H9 (cell line): ENCODE results near the gene PROSER3. TPM values are rescaled to one million over a fixed set of nuclear protein-coding genes. Genes with fewer than 3 reads are reported as not detected.

Source experiments
- DNase-seq: peaks from one replicate; pipeline ENCODE4 v3.0.0-alpha.2; 2017
- H2AFZ ChIP-seq: one replicate; pipeline ENCODE4 v1.6.1; 2013; ENCODE audit warnings: mild to moderate bottlenecking, low read length, control low read depth, moderate library complexity
- H2AK5ac ChIP-seq: 2 replicates; pipeline ENCODE4 v1.6.1; 2013; ENCODE audit warnings: low read length, control low read depth, mixed read lengths; ENCODE audit not compliant: insufficient read length
- H2BK120ac ChIP-seq: one replicate; pipeline ENCODE4 v1.6.1; 2013; ENCODE audit warnings: low read depth, mild to moderate bottlenecking, low read length, control low read depth, inconsistent platforms; ENCODE audit not compliant: poor library complexity, severe bottlenecking
- H2BK12ac ChIP-seq: 2 replicates; pipeline ENCODE4 v1.6.1; 2013; ENCODE audit warnings: low read length, control low read depth, mixed read lengths, low read depth; ENCODE audit not compliant: insufficient read length
- H2BK15ac ChIP-seq: 2 replicates; pipeline ENCODE4 v1.6.1; 2013; ENCODE audit warnings: low read depth, low read length, control low read depth
- H2BK20ac ChIP-seq: one replicate; pipeline ENCODE4 v1.6.1; 2013; ENCODE audit warnings: low read depth, mild to moderate bottlenecking, low read length, control low read depth, inconsistent platforms; ENCODE audit not compliant: poor library complexity, severe bottlenecking
- H2BK5ac ChIP-seq: 2 replicates; pipeline ENCODE4 v1.6.1; 2013; ENCODE audit warnings: low read length, control low read depth, mixed read lengths; ENCODE audit not compliant: insufficient read length
- H3K14ac ChIP-seq: 2 replicates; pipeline ENCODE4 v1.6.1; 2013; ENCODE audit warnings: low read length, control low read depth; ENCODE audit not compliant: insufficient read depth
- H3K18ac ChIP-seq: 2 replicates; pipeline ENCODE4 v1.6.1; 2013; ENCODE audit warnings: low read depth, mild to moderate bottlenecking, mixed read lengths, low read length, control low read depth; ENCODE audit not compliant: insufficient read length
- H3K23ac ChIP-seq: 2 replicates; pipeline ENCODE4 v1.6.1; 2013; ENCODE audit warnings: low read length, control low read depth, mixed read lengths, low read depth; ENCODE audit not compliant: insufficient read length
- H3K23me2 ChIP-seq: 2 replicates; pipeline ENCODE4 v1.6.1; 2013; ENCODE audit warnings: low read depth, mild to moderate bottlenecking, mixed read lengths, low read length, control low read depth; ENCODE audit not compliant: insufficient read length, poor library complexity, severe bottlenecking
- H3K27ac ChIP-seq: 2 replicates; pipeline ENCODE4 v1.5.1; 2013; ENCODE audit warnings: low read length, control low read depth, mixed read lengths, low read depth; ENCODE audit not compliant: insufficient read length
- H3K27me3 ChIP-seq: 2 replicates; pipeline ENCODE4 v1.6.1; 2013; ENCODE audit warnings: low read length, control low read depth, inconsistent platforms; ENCODE audit not compliant: insufficient read depth
- H3K4ac ChIP-seq: 2 replicates; pipeline ENCODE4 v1.6.1; 2013; ENCODE audit warnings: low read depth, mild to moderate bottlenecking, control low read depth, inconsistent platforms, low read length, moderate library complexity
- H3K4me1 ChIP-seq: 2 replicates; pipeline ENCODE4 v1.6.1; 2013; ENCODE audit warnings: low read length, control low read depth, inconsistent platforms; ENCODE audit not compliant: insufficient read depth
- H3K4me2 ChIP-seq: 2 replicates; pipeline ENCODE4 v1.6.1; 2013; ENCODE audit warnings: low read length, control low read depth, mixed read lengths; ENCODE audit not compliant: insufficient read length, insufficient read depth
- H3K56ac ChIP-seq: 2 replicates; pipeline ENCODE4 v1.6.1; 2013; ENCODE audit warnings: low read depth, mild to moderate bottlenecking, mixed read lengths, low read length, control low read depth; ENCODE audit not compliant: insufficient read length
- H3K79me1 ChIP-seq: 2 replicates; pipeline ENCODE4 v1.6.1; 2013; ENCODE audit warnings: low read depth, mild to moderate bottlenecking, moderate library complexity, low read length, control low read depth, inconsistent platforms; ENCODE audit not compliant: insufficient read depth, poor library complexity, severe bottlenecking
- H3K79me2 ChIP-seq: 2 replicates; pipeline ENCODE4 v1.6.1; 2013; ENCODE audit warnings: low read length, control low read depth, inconsistent platforms; ENCODE audit not compliant: insufficient read depth
- H3K9ac ChIP-seq: 2 replicates; pipeline ENCODE4 v1.6.1; 2013; ENCODE audit warnings: low read length, control low read depth, mixed read lengths; ENCODE audit not compliant: insufficient read length; ENCODE audit errors: extremely low read depth
- H3K9me3 ChIP-seq: one replicate; pipeline ENCODE4 v1.6.1; 2013; ENCODE audit warnings: low read depth, low read length, inconsistent platforms; ENCODE audit not compliant: control insufficient read depth
- H3T11ph ChIP-seq: one replicate; pipeline ENCODE4 v1.6.1; 2013; ENCODE audit warnings: mild to moderate bottlenecking, low read length, control low read depth, inconsistent platforms
- H4K20me1 ChIP-seq: one replicate; pipeline ENCODE4 v1.6.1; 2013; ENCODE audit not compliant: control insufficient read depth, insufficient read length, insufficient read depth
- H4K5ac ChIP-seq: 2 replicates; pipeline ENCODE4 v1.6.1; 2013; ENCODE audit warnings: low read depth, mild to moderate bottlenecking, mixed read lengths, low read length, control low read depth; ENCODE audit not compliant: insufficient read length
- H4K8ac ChIP-seq: replicated peaks from 2 replicates; pipeline ENCODE4 v1.6.1; 2013; ENCODE audit warnings: low read length, control low read depth, mixed read lengths, low read depth; ENCODE audit not compliant: insufficient read length
- H4K91ac ChIP-seq: 2 replicates; pipeline ENCODE4 v1.6.1; 2013; ENCODE audit warnings: low read depth, mild to moderate bottlenecking, moderate library complexity, mixed read lengths, low read length, control low read depth; ENCODE audit not compliant: insufficient read length
- H3K27ac Mint-ChIP-seq, 3 experiments: 2 replicates in 2 of 3; 3 replicates in 1 of 3; pipeline ENCODE4 v1.8.0; 2020 to 2021; ENCODE audit warnings: mixed read lengths in 3 of 3, mild to moderate bottlenecking in 1 of 3, moderate library complexity in 1 of 3
- H3K27me3 Mint-ChIP-seq: 2 replicates; pipeline ENCODE4 v1.8.0; 2021; ENCODE audit warnings: low read depth, mild to moderate bottlenecking, moderate library complexity, mixed read lengths
- H3K36me3 Mint-ChIP-seq, 3 experiments: 2 replicates in 2 of 3; 3 replicates in 1 of 3; pipeline ENCODE4 v1.8.0; 2020 to 2021; ENCODE audit warnings: low read depth in 3 of 3, mixed read lengths in 3 of 3; ENCODE audit not compliant: insufficient read depth in 1 of 3
- H3K4me1 Mint-ChIP-seq, 2 experiments: 2 replicates each; pipeline ENCODE4 v1.8.0; 2020; ENCODE audit warnings: mixed read lengths in 2 of 2
- H3K4me3 Mint-ChIP-seq, 2 experiments: 2 replicates in 1 of 2; 3 replicates in 1 of 2; pipeline ENCODE4 v1.8.0; 2020 to 2021; ENCODE audit warnings: mild to moderate bottlenecking in 2 of 2, mixed read lengths in 2 of 2, moderate library complexity in 1 of 2
- H3K9me3 Mint-ChIP-seq, 2 experiments: 2 replicates in 1 of 2; 3 replicates in 1 of 2; pipeline ENCODE4 v1.8.0; 2020; ENCODE audit warnings: mild to moderate bottlenecking in 2 of 2, mixed read lengths in 2 of 2, moderate library complexity in 1 of 2
- WGBS: extraction: QIAGEN DNeasy Blood & Tissue Kit; methylation state at CpG from one replicate; pipeline ENCODE4 v1.1.7; 2013; ENCODE audit warnings: missing lambda C conversion rate, low lambda C conversion rate, mixed read lengths; ENCODE audit not compliant: insufficient read length; ENCODE audit errors: extremely low coverage; 5-methylcytosine and 5-hydroxymethylcytosine counted together
- total RNA-seq: library from RNA; stranded (reverse); gene quantifications from 2 replicates; pipeline ENCODE4 v1.2.1, GENCODE V29; 2021
- TF ChIP-seq, protein P1 (sequence below): fragments of 200-600 bp; sonication (generic); conservative IDR thresholded peaks from 3 replicates; pipeline ENCODE4 v1.8.0; 2021; ENCODE audit warnings: antibody characterized with exemption, mild to moderate bottlenecking

PROSER3 gene
- total RNA-seq, 1 experiment from 2014 or later: 29.1 TPM

DNA sequence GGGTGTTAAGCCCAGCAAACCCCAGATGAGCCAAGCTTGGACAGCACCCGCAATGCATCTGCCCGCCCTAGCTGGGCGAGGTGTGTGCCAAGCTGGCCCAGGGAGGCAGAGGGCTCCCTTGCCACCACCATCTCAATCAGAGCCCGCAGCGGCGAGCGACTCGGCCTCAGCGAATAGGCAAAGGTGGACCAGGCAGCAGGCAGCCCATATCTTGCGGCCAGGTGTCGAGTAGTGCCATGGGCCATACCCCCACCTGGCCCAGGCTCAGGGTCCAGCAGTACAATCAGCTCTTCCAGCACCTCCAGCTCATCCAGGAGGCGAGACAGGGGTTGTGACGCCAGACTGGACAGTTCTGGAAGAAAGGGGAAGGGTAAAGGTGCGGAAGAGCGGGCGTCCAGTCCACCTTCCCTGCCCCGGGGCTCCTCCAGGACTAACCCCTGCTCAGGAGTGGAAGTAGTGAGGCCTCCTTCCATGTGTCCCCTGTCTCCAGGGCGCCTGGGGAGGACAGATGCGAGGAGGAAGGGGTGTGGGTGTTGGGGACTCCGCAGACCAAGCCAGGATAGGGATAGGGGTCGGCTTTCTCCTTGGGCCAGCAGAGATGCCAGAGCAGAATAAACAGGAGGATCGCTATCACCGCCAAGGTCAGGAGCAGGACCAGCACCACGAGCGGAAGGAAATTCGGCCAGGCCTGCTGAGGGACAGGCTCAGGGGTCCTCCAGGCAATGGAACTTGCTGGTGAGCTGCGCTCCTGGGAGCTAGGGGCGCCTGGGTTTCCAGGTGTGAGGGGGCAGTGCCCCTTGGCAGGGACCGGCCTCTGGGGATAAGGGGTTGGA is 18.5 kb upstream of the PROSER3 start:
- Histone ChIP-seq H2BK120ac (no peak overlapping the region), H3K4ac (no peak overlapping the region), H4K8ac (no peak overlapping the region), H2BK12ac (no peak overlapping the region), H3K9ac (no peak overlapping the region), H3K9me3 (no peaks in the 10 kb centered on the region), H3K27me3 (no peaks in the 10 kb centered on the region), H3K27ac (no peak overlapping the region), H2BK20ac (no peak overlapping the region), H3K4me1 (no peaks in the 10 kb centered on the region), H3K23me2 (peaks cover 9% of the 10 kb centered on the region), H2BK15ac (no peak overlapping the region; the same call in 1 of the 2 replicates), H3K4me2 (peak overlapping the region; percentile 58), H4K91ac (no peak overlapping the region), H3K79me2 (no peaks in the 10 kb centered on the region), H2BK5ac (no peak overlapping the region), H3K56ac (no peak overlapping the region), H2AK5ac (no peak overlapping the region), H3T11ph (no peak overlapping the region), H3K79me1 (no peaks in the 10 kb centered on the region), H3K23ac (no peak overlapping the region), H4K5ac (no peak overlapping the region), H3K14ac (no peak overlapping the region), H3K18ac (no peak overlapping the region), H4K20me1 (no peaks in the 10 kb centered on the region), H2AFZ (no peak overlapping the region)
- WGBS: no CpG with 5 or more reads among the region's 29 CpGs
- no peak overlapping the region; a peak in 1 of 7 replicates for H3K27ac Mint-ChIP-seq
- peaks cover 9 to 19% of the 10 kb centered on the region in 2 experiments for H3K4me1 Mint-ChIP-seq
- H3K4me3 Mint-ChIP-seq: peak overlapping the region; percentile 71 to 90
- H3K36me3 Mint-ChIP-seq: peaks cover 29 to 49% (median 43%) of the 10 kb centered on the region in 3 experiments; a peak in 6 of 7 replicates
- no peaks in the 10 kb centered on the region for H3K9me3 Mint-ChIP-seq
- H3K27me3 Mint-ChIP-seq: no peaks in the 10 kb centered on the region
- DNase-seq: no peak
- TF ChIP-seq, protein P1, sequence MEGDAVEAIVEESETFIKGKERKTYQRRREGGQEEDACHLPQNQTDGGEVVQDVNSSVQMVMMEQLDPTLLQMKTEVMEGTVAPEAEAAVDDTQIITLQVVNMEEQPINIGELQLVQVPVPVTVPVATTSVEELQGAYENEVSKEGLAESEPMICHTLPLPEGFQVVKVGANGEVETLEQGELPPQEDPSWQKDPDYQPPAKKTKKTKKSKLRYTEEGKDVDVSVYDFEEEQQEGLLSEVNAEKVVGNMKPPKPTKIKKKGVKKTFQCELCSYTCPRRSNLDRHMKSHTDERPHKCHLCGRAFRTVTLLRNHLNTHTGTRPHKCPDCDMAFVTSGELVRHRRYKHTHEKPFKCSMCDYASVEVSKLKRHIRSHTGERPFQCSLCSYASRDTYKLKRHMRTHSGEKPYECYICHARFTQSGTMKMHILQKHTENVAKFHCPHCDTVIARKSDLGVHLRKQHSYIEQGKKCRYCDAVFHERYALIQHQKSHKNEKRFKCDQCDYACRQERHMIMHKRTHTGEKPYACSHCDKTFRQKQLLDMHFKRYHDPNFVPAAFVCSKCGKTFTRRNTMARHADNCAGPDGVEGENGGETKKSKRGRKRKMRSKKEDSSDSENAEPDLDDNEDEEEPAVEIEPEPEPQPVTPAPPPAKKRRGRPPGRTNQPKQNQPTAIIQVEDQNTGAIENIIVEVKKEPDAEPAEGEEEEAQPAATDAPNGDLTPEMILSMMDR: no peak
